Subcutaneous adipose tissue (tissue), 4 donors: ENCODE results near the gene RAG2. TPM values are rescaled to one million over a fixed set of nuclear protein-coding genes. Genes with fewer than 3 reads are reported as not detected.

Source experiments
- total RNA-seq, 4 donors: library from RNA; depleted of rRNA; stranded (reverse); fragments of >200 nt; gene quantifications; one replicate each; pipeline ENCODE4 v1.1.0, GENCODE V29; 2016
- TF ChIP-seq, protein P1 (sequence below): fragments of 450-650 bp; IDR thresholded peaks from one replicate; pipeline ENCODE4 v1.5.1; 2016; ENCODE audit warnings: low read depth, mild to moderate bottlenecking, control low read depth, antibody characterized with exemption, moderate library complexity

The RAG2 gene
- total RNA-seq, 4 donors from 2014 or later: not detected

DNA sequence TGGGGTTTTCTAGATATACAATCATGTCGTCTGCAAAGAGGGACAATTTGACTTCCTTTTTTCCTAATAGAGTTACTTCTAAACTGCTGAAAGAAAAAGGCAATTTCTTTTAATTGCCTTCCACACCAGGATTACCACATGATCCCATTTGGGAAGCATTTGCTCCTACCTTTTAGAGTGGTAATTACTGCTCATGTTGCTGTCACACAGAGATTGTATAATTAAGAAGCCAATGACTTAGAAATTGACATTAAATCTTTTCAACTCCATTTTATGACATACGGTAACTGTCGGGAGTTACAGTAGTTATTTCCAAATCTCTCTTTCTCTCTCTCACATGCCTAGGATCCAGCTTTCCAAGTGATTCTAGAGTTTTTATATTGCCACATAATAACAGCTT, 17.8 kb upstream of the RAG2 start:
- TF ChIP-seq, protein P1, sequence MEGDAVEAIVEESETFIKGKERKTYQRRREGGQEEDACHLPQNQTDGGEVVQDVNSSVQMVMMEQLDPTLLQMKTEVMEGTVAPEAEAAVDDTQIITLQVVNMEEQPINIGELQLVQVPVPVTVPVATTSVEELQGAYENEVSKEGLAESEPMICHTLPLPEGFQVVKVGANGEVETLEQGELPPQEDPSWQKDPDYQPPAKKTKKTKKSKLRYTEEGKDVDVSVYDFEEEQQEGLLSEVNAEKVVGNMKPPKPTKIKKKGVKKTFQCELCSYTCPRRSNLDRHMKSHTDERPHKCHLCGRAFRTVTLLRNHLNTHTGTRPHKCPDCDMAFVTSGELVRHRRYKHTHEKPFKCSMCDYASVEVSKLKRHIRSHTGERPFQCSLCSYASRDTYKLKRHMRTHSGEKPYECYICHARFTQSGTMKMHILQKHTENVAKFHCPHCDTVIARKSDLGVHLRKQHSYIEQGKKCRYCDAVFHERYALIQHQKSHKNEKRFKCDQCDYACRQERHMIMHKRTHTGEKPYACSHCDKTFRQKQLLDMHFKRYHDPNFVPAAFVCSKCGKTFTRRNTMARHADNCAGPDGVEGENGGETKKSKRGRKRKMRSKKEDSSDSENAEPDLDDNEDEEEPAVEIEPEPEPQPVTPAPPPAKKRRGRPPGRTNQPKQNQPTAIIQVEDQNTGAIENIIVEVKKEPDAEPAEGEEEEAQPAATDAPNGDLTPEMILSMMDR: no peak

DNA sequence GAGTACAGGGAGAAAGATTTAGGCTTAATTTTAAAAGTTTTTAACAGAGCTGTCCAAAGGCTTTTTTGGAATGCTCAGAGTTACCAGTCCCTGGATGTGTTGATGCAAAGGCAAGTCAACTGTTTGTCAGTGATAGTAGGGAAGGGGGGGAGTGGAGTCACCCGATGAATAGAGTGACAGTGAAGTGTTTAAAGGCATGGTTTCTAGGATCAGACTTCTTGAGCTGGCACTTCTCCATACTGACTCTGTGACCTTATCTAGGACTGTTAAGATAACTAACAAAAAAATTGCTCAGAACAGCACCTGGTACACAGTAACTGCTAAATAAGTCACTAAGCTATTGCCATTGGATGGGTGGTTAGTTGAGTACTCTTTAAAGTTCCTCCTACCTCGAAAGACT, 11.3 kb upstream of the RAG2 start:
- TF ChIP-seq, protein P1: no peak

DNA sequence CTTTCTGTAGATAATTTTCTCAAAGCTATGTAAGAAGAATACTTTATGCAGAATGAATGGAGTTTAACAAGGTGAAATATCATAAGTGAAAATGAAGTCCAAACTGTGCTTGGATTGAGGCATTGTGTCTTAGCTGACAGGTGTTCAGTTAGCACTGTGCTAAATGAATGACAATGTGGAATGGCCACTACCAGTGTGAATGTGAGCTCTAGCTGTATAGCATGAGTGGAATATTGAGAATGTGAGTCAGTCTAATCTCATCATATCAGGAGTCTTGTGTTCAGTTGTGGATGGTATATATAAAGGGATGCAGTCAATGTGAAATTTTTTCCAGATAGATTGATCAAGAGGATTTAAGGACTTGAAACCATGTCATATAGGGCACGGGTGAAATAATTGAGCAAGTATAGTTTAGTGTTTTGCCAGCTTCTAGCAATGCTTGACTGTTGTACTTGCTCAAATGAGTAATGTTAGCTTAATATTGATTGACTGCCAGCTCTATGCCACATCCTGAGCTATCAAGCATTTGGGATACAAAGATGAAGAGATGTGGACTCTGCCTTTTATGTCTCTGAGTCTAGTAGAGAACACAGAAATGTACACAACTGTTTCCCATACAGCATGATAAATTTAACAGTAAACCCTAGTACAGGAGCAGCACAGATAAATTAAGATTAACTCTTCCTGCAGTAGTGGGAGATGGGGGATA, 10.6 kb upstream of the RAG2 start:
- TF ChIP-seq, protein P1: no peak

DNA sequence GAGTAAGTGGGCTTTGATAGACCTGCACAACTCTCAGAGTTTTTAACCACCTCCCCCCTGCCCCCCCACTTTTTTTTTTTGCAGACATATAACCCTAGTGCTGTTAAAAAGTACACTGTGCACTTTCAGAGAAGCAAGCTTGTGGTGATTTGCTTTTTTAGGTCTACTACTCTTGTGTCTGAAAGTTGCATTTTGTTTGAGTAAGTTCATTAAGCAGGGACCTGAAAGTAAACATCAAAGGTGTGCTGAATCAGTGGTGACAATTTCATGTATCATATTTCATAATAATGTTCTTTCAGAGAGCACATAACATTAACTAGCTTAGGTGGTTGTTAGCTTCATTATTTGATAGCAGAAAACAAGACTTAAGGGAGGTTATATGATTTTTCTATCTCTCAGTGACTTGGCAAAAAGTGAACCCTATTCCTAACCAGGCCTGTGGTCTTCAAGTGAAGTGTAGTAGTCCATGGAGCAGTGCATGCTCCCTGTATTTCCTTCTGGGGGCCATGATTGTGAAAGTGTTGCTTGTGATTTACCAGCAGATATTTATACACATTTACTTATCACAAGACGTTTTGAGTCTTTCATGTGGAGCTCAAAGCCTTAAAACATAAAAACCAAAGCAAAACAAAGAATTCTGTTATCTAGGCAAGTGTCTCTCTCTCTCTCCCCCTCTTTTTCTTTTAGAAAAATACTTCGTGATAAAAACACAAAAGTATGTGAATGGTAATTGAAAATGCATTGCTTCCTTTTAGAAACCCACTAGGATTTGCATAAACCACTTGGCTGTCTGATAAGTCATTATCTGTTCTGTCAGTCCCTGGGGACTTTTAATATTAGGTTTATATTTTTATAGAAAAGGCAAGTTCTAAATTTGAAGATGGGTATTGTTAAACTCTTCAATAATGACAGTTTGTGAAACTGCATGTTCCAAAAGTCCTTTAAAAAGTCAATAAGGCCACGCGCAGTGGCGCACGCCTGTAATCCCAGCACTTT, 7.5 kb upstream of the RAG2 start:
- TF ChIP-seq, protein P1: no peak

DNA sequence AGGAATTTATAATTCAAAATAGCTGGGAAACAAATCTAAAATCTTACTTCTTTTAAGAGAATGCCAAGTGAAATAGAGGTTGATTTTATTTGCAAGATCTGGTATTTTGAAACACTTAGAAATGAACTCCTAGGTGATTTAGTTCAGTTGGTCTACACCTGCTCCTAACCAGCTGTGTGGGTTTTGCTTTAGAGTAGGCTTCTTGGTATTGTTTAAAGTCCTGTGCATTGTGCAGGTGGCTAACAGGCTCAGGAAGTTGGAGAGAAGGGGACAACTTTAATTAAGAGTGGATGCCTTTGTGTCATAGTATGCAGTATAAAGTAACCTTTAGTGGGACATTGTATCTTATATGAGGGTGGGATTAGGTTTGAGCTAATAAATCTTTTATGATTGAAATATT, 4.1 kb upstream of the RAG2 start:
- TF ChIP-seq, protein P1: no peak

DNA sequence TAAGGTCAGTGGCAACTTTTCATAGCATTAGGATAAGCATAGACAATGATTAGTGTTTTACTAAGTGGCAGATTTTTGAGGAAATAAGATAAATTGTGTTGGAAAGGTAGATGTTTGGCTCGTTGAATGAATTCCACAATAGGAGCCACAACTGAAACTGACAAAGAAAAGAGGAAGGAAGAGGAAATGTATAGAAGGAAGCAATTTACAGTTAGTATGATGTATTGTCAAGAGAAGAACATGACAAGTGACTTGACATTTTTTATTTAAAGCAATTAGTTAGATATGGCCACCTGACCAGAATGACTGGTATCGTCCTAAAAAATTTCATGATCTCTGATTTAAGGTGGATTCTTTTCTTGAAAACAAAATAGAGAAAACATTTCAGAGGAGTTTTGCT, 3.1 kb upstream of the RAG2 start:
- TF ChIP-seq, protein P1: no peak

DNA sequence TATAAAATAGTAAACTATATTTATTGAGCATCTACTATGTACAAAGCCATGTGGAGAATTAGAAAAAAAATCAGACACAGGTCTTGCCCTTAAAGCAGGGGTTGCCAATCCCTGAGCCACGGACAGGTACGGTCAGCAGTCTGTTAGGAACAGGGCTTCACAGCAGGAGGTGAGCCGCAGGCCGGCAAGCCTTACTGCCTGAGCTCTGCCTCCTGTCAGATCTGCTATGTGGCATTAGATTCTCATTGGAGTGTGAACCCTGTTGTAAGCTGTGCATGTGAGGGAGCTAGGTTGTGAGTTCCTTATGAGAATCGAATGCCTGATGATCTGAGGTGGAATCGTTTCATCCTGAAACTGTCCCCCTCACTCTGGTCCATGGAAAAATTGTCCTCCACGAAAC, 2.1 kb upstream of the RAG2 start:
- TF ChIP-seq, protein P1: no peak
